Effector memory CD8-positive, alpha-beta T cell (primary cell): Measurements from ENCODE around the gene IL20RB.
"Not testable (repeated sequence)": the region's sequence is repeated elsewhere in the genome, so short reads cannot be mapped to it uniquely, and the experiment has no call there.

Experiments
- ATAC-seq: fragments of 150-1000 bp; cut with Tn5 transposase; replicated peaks from 2 replicates; pipeline ENCODE4 v1.10.0; 2021; ENCODE audit warnings: mild to moderate bottlenecking, moderate library complexity
- DNase-seq, 3 experiments: peaks; one replicate each; pipeline ENCODE4 v3.0.0; 2021
- H3K27ac Mint-ChIP-seq, 2 donors: one replicate each; pipeline ENCODE4 v1.8.0; 2022; ENCODE audit warnings: mild to moderate bottlenecking in 2 of 2, mixed read lengths in 2 of 2, moderate library complexity in 2 of 2
- H3K27me3 Mint-ChIP-seq, 2 donors: one replicate each; pipeline ENCODE4 v1.8.0; 2022; ENCODE audit warnings: mixed read lengths in 2 of 2
- H3K36me3 Mint-ChIP-seq: one replicate; pipeline ENCODE4 v1.8.0; 2022; ENCODE audit warnings: mild to moderate bottlenecking, moderate library complexity, mixed read lengths; ENCODE audit not compliant: insufficient read depth
- H3K4me1 Mint-ChIP-seq, 2 donors: one replicate each; pipeline ENCODE4 v1.8.0; 2022; ENCODE audit warnings: low read depth in 2 of 2, mixed read lengths in 2 of 2
- H3K4me3 Mint-ChIP-seq, 2 donors: one replicate each; pipeline ENCODE4 v1.8.0; 2022; ENCODE audit warnings: mild to moderate bottlenecking in 2 of 2, mixed read lengths in 2 of 2, moderate library complexity in 2 of 2
- H3K9me3 Mint-ChIP-seq, 2 donors: one replicate each; pipeline ENCODE4 v1.8.0; 2022; ENCODE audit warnings: mixed read lengths in 2 of 2

The IL20RB gene

DNA sequence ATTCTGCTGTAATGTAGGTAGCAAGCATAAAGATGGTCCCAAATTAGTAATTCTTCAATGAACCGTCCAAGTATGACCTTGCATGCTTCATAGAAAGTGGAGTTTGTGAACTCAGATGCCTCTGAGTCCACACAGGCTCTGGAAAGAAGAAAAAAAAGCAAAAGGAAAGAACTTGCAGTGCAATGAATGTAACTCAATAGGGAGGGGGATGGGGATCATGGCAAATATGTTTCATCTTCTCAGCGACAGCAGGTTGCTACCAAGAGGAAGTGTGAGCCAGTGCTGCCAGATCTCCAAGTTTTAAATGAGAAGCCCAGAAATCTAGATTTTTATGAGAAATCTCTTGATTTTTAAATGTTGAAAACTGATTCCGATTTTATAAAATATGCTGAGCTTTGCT lies 50.3 kb downstream of the IL20RB start:
- Mint-ChIP-seq H3K4me3 (no peak overlapping the region), H3K36me3 (no peaks in the 10 kb centered on the region), H3K27me3 (no peaks in the 10 kb centered on the region), H3K4me1 (no peaks in the 10 kb centered on the region), H3K9me3 (no peaks in the 10 kb centered on the region), H3K27ac (no peak overlapping the region)
- DNase-seq (no peak), ATAC-seq (no peak)

DNA sequence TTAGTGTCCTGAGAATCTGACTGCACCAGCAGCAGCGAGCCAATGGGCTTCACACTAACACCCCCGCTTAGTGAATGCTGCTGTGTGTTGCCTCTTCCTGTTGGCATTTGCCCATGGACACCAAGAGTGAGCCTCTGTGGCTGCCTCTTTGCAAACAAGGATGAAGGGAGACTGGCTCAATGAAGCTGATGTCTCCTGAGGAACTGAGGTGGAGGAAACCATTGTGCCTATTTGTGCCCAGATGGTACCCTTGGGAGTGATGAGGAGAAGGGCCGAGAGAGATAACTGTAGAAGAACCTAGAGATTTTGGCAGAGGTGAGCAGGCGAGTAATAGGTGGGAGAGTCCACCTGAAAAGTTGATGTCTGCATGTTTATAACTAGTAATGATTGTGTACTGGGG lies 51.2 kb downstream of the IL20RB start:
- peaks cover 2% of the 10 kb centered on the region for H3K36me3 Mint-ChIP-seq
- H3K4me1 Mint-ChIP-seq = peaks cover 4% of the 10 kb centered on the region in 2 donors
- no peak for DNase-seq
- H3K27ac Mint-ChIP-seq = no peak overlapping the region
- ATAC-seq = no peak
- H3K4me3 Mint-ChIP-seq = no peak overlapping the region
- H3K27me3 Mint-ChIP-seq = no peaks in the 10 kb centered on the region
- H3K9me3 Mint-ChIP-seq = no peaks in the 10 kb centered on the region

DNA sequence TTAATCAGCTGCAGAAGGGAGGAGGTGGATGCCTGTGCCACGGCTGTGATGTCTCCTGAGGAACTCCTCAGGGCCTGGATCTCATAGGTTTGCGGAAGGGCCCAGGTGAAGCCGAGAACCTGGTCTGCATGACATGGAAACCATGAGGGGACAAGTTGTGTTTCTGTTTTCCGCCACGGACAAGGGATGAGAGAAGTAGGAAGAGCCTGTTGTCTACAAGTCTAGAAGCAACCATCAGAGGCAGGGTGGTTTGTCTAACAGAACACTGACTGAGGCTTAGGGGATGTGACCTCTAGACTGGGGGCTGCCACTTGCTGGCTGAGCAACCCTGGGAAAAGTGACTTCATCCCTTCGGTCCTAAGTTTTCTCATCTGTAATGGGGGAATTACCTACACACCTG lies 52.4 kb downstream of the IL20RB start:
- Mint-ChIP-seq H3K27ac (peak overlapping the region in 1 of 2 donors; percentile 69), H3K4me1 (peaks cover 8 to 9% of the 10 kb centered on the region in 2 donors), H3K4me3 (no peak overlapping the region), H3K9me3 (no peaks in the 10 kb centered on the region), H3K27me3 (no peaks in the 10 kb centered on the region), H3K36me3 (peaks cover 2% of the 10 kb centered on the region)
- ATAC-seq (no peak), DNase-seq (no peak)

DNA sequence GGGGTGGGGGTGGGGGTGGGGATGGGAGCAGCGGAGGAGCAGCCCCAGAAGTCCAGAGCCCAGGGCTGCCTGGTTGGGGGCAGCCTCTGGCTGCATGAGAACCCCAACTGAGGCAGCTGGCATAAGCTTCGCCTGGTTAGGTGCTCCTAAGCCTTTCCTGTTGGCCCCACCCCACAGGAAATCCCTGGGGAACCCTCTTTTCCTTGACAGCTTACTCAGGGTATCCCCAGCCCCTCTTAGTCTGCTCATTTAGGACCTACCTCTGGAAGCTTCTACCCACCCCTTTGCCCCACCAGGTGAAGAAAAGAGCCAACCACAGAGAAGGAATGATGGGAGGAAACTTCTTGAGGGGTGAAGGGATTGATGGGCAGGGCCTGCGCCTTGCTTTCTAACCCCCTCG lies 53.4 kb downstream of the IL20RB start:
- ATAC-seq (no peak), DNase-seq (no peak)
- Mint-ChIP-seq H3K4me1 (peaks cover 8 to 9% of the 10 kb centered on the region in 2 donors), H3K9me3 (no peaks in the 10 kb centered on the region), H3K4me3 (no peak overlapping the region), H3K27ac (no peak overlapping the region), H3K27me3 (no peaks in the 10 kb centered on the region), H3K36me3 (peaks cover 2% of the 10 kb centered on the region)

DNA sequence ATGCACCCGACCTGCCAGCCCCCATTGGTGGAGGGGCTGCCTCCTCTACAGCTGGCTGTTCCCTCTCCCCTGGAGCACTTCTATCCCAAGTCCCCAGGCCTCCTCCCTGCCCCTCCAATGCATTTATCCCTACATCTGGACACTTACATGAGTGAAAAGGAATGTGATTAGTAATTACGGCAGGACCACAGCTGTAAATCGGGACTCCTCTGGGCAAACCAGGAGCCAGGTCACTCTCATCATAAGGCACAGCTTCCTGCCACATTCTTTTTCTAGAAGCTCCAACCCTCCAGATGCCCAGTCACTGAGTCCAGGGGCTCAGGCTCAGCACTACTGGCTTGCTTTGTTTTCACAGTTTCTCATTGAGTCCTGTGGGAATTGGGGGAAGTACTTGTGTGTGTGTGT lies 54.3 kb downstream of the IL20RB start:
- H3K4me1 Mint-ChIP-seq = peaks cover 8 to 9% of the 10 kb centered on the region in 2 donors
- H3K4me3 Mint-ChIP-seq = no peak overlapping the region
- H3K27me3 Mint-ChIP-seq = no peaks in the 10 kb centered on the region
- H3K36me3 Mint-ChIP-seq = peaks cover 2% of the 10 kb centered on the region
- no peaks in the 10 kb centered on the region for H3K9me3 Mint-ChIP-seq
- no peak for DNase-seq
- H3K27ac Mint-ChIP-seq = no peak overlapping the region
- ATAC-seq = no peak

DNA sequence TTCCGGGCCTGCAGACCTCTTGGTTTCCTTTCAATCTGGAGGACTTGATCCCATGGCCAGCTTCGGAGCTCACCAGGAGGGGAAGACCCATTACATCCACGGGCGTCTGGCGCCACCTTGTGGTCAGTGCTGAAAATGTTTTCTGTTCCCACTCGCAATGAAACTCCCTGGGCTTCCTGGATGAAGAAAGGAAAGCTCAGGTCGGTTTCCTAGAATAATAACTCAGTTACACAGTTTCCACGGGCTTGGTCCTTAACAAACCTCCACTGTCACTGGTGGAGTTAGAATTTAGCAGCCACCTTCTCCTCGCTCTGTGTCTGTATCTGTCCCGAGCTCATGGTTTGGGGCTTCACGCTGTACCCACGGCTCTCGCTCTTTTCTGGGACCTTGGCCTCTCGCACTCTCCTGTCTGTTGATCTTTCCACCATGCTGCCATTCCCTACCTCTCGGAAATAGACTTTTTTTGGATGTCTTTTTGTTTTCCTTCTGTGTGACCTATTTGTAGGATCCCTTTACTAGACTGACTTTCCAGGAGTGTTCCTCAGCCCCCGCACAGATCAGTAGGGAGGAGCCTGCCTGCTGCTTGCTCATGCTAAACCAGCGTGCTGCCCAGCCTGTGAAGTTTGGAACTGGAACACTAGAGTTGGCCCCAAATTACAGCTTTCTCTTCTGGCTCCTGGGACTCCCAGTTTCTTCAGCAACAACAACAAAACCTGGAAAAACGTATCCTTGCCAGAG lies 56.3 kb downstream of the IL20RB start:
- Mint-ChIP-seq H3K27ac (peak overlapping the region; percentile 63 to 88), H3K4me3 (peak overlapping the region; percentile 58 to 76), H3K9me3 (no peaks in the 10 kb centered on the region), H3K27me3 (peaks cover 0 to 2% of the 10 kb centered on the region in 2 donors), H3K4me1 (peaks cover 8 to 9% of the 10 kb centered on the region in 2 donors), H3K36me3 (peaks cover 2% of the 10 kb centered on the region)
- DNase-seq = peak; percentile 83 to 84 (median 84)
- peak; percentile 91 for ATAC-seq

DNA sequence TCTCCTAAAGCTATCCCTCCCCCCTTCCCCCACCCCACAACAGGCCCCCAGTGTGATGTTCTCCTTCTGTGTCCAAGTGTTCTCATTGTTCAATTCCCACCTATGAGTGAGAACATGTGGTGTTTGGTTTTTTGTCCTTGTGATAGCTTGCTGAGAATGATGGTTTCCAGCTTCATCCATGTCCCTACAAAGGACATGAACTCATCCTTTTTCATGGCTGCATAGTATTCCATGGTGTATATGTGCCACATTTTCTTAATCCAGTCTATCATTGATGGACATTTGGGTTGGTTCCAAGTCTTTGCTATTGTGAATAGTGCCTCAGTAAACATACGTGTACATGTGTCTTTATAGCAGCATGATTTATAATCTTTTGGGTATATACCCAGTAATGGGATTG lies 59.5 kb downstream of the IL20RB start:
- not testable (repeated sequence) for H3K27ac Mint-ChIP-seq, H3K4me3 Mint-ChIP-seq, ATAC-seq, H3K36me3 Mint-ChIP-seq, H3K4me1 Mint-ChIP-seq, H3K9me3 Mint-ChIP-seq, DNase-seq
- H3K27me3 Mint-ChIP-seq = peaks cover 13 to 26% of the 10 kb centered on the region in 2 donors

DNA sequence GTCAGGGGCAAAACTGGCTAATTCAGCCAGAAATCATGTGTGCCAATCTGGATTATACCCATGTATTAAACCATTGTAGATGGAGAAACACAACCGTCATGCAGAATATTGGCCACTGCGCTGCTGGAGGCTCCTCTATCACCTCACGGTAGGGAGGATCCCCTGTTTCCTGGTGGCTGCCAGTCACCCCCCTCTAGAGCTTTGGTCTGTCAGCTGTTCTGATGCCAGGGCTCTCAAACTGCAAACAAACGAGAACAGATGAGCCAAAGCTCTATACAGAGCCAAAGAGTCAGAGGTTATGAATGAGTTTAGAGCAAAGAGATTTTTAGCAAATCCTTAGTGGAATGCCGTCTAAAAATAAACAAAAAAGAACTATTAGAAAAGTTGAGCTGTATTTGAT lies 62.5 kb downstream of the IL20RB start:
- DNase-seq = no peak
- no peak for ATAC-seq
- H3K4me1 Mint-ChIP-seq = no peaks in the 10 kb centered on the region
- H3K4me3 Mint-ChIP-seq = no peak overlapping the region
- peaks cover 3% of the 10 kb centered on the region for H3K36me3 Mint-ChIP-seq
- no peaks in the 10 kb centered on the region for H3K9me3 Mint-ChIP-seq
- H3K27me3 Mint-ChIP-seq = peaks cover 24 to 46% of the 10 kb centered on the region in 2 donors
- peak overlapping the region in 1 of 2 donors; percentile 28 for H3K27ac Mint-ChIP-seq

DNA sequence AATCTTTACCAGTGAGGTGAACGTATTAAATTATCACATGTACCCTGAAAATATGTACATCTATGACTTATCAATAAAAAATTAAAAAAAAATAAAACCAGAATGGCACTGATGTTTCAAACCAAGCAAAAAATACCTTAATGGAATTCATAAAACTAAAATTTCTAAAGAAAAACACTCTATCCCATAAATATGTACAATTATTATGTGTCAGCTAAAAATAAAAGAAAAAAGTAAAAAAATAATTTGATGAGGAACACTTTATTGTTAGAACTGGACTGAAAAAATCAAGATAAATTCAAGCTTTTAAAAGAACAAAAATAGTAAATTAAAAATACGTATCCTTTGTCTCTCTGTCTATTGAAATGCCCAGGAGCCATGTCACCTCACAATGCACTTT lies 63.1 kb downstream of the IL20RB start:
- H3K9me3 Mint-ChIP-seq = no peaks in the 10 kb centered on the region
- peaks cover 26 to 52% of the 10 kb centered on the region in 2 donors for H3K27me3 Mint-ChIP-seq
- no peak overlapping the region for H3K27ac Mint-ChIP-seq
- no peak overlapping the region for H3K4me3 Mint-ChIP-seq
- H3K36me3 Mint-ChIP-seq = peaks cover 3% of the 10 kb centered on the region
- no peaks in the 10 kb centered on the region for H3K4me1 Mint-ChIP-seq
- DNase-seq (no peak), ATAC-seq (no peak)

DNA sequence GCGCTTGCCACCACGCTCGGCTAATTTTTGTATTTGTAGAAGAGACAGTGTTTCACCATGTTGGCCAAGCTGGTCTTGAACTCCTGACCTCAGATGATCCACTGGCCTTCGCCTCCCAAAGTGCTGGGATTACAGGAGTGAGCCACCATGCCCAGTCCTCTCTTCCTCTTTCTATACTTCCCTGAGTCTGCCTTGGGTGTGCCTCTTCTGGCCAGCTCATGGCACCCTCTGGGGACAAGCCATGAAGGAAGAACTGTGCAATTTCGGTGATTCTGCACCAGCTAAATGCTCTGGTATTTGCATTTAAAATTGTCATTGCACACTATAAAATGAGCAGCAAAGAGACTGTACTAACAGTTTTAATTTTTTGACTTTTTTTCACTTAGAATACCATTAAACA lies 66.6 kb downstream of the IL20RB start:
- H3K9me3 Mint-ChIP-seq = no peaks in the 10 kb centered on the region
- H3K4me3 Mint-ChIP-seq = no peak overlapping the region
- DNase-seq = no peak
- peaks cover 3% of the 10 kb centered on the region for H3K36me3 Mint-ChIP-seq
- ATAC-seq = no peak
- H3K4me1 Mint-ChIP-seq = no peaks in the 10 kb centered on the region
- H3K27me3 Mint-ChIP-seq = peaks cover 32 to 55% of the 10 kb centered on the region in 2 donors
- no peak overlapping the region for H3K27ac Mint-ChIP-seq

DNA sequence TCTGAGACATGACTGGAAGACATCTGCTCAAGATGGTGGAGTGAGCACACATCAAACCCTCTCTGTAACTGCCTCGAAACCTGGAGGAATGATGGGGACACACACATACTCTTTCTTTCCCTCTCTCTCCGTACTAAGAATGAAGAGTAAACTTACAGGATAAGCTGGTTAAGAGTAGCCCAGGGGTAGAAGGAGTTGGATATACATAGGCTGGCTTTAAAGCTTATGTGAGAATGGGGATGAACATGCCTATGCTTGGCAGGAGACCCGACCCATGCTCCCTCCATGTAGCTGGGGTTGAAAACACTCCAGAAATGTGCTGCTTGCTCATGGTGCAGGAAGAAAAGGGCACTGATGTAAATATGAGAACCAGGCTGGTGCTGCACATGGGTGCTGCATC lies 68.9 kb downstream of the IL20RB start:
- ATAC-seq (no peak), DNase-seq (no peak)
- Mint-ChIP-seq H3K4me1 (no peaks in the 10 kb centered on the region), H3K4me3 (no peak overlapping the region), H3K27ac (no peak overlapping the region), H3K36me3 (peaks cover 3% of the 10 kb centered on the region), H3K27me3 (peaks cover 23 to 47% of the 10 kb centered on the region in 2 donors), H3K9me3 (no peaks in the 10 kb centered on the region)

DNA sequence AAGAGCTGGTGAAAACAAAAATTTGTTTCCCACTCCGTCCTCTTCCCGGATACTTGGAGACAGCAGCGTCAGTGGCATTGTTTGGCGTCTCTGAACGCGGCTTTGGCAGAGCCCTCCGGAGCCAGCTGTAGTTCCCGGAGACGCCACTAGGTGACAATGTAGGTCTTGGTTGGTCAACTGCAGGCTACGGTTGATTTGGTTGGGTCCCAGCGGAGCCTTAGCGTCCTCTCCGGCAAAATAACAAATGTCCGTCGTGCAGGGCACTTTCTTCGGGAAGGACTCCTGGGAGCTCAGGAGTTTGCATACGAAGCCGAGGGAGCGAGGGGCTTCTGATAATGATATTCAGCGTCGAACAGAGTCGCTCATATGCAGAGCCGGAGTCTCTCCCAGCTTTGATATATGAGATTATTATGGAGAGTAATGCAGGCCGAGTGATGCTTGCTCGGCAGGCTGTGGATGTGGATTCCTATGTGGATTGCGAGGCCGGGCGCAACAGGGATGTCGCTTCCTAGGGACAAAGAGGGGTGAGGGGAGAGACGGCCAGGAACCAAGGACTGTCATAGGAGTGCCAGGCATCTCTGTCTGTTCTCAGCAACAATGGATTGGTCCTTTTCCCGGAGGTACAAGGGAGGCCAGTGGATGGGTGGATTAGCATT lies 74.8 kb downstream of the IL20RB start:
- Mint-ChIP-seq H3K27me3 (peaks cover 22 to 52% of the 10 kb centered on the region in 2 donors), H3K36me3 (no peaks in the 10 kb centered on the region), H3K9me3 (no peaks in the 10 kb centered on the region), H3K4me3 (peak overlapping the region; percentile 68 to 75), H3K27ac (no peak overlapping the region), H3K4me1 (peaks cover 7% of the 10 kb centered on the region in 2 donors)
- DNase-seq (peak; percentile 72 to 76 (median 75)), ATAC-seq (peak; percentile 79)

DNA sequence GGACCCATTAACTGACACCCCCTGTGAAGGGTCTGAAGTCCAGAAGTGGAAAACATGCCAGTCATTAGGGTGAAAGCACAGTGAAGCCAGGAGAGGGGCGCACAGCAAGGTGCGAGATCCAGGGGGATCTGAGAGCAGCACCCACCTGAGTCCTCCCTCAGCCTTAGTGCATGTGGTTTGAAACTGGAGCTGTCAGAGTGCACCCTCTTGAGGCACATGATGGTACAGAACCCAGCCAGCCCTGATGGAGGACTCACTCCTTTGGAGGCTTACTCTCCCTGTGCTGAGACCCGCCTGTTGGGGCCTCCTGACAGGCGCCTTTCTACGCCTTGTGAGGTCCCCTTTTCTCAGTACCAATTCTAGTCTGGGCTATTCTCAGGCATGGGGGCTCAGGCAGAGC lies 77.8 kb downstream of the IL20RB start:
- no peaks in the 10 kb centered on the region for H3K36me3 Mint-ChIP-seq
- no peaks in the 10 kb centered on the region for H3K9me3 Mint-ChIP-seq
- no peak overlapping the region for H3K27ac Mint-ChIP-seq
- no peak for ATAC-seq
- peaks cover 7% of the 10 kb centered on the region in 2 donors for H3K4me1 Mint-ChIP-seq
- no peak for DNase-seq
- H3K4me3 Mint-ChIP-seq = no peak overlapping the region
- H3K27me3 Mint-ChIP-seq = peaks cover 16 to 47% of the 10 kb centered on the region in 2 donors

DNA sequence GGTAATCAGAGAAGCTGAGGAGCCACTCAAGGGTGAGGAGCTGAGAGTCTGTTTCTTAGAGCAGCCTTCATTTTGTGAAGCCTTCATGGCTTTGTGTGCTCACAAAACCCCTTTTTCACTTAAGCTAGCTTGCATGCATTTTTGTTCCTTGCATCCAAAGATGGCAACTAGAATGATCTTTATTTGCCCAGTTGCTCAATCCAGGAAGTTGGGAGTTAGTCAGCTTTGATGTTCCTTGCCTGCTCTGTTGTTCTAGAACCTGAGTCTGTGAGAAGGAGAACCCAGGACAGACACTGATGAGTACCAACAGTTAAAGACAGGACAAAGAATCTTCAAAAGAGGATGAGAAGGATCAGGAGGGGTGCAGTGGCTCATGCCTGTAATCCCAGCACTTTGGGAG lies 81.8 kb downstream of the IL20RB start:
- H3K4me3 Mint-ChIP-seq = no peak overlapping the region
- no peaks in the 10 kb centered on the region for H3K4me1 Mint-ChIP-seq
- DNase-seq = no peak
- H3K27me3 Mint-ChIP-seq = peaks cover 4 to 31% of the 10 kb centered on the region in 2 donors
- no peak for ATAC-seq
- H3K36me3 Mint-ChIP-seq = no peaks in the 10 kb centered on the region
- no peak overlapping the region for H3K27ac Mint-ChIP-seq
- no peaks in the 10 kb centered on the region for H3K9me3 Mint-ChIP-seq
